ENCODE data around the gene ACAA1.

Gene ACAA1

GRCh38 chr3:38133557-38134405, 3.1 kb downstream of the ACAA1 start:
- DNase-seq: no peak

GRCh38 chr3:38133209-38133556, 3.7 kb downstream of the ACAA1 start:
- no peak for DNase-seq

DNA sequence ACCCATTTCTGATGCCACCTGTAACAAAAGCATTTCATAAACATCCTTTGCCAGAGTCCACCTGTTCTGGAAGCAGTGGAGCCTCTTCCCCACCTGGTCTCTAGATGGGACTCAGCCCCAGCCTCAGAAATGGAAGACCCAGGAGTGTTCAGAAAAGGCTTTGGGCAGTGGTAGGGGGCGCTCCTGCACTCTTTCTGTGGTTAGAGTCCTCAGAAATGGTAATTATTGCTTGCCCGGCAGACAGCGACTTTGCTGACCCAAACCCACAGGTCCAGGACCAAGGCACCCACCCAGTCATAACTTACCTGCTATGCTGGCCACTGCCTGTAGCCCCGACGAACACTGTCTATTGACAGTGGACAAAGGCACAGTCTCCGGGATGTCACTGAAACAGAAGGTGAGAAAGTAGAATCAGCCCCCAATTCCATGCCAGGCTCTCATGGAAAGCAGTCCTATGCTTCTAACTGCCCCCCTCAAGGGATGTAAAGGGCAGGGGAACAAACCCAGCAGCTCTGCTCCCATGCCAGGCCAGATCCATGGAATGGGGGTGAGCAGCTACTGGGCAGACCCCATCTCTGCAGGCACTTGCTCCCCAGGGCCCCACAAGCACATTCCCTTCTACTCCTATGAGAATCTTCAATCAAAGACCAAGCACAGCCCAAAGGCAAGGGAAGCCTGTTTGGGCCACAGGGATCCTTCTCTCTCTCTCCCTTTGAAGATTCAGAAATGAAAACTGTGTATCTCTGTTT, 5.1 kb downstream of the ACAA1 start:
- DNase-seq: no peak

GRCh38 chr3:38130631-38131065, 6.3 kb downstream of the ACAA1 start:
- DNase-seq: no peak

DNA sequence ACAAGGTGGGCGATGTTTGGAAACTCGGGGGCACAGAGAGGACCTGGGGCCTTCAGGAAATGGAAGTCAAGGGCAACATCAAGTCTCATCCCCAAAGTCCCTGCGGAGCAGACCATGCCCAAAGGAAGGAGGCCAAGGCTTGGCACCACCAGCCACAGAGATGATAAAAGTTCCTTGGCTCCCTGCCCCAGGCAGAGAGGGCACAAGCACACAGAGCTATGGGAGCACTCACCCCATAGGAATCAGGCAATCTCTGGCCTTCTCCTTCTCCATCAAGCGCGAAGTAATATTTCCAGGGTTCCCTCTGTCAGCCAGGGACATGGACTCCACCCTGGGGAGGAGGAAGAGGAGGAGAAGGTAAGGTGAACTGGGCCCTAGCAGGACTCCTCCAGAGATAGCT, 7.9 kb downstream of the ACAA1 start:
- no peak for DNase-seq

DNA sequence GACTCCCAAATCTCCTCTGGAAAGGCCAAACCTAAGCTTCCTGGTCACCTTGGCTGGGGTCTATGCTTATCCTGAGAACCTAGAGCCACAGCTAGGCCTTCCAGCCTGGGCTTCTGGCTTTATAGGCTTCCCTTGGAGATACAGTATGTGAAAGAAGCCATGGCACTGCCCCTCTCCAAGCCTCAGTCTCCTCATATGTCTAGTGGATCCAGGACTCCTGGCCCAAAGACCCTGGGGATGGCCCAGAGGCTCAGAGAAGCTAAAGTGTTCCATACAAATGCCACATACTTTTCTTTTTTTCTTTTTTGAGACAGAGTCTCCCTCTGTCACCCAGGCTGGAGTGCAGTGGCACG, 8.6 kb downstream of the ACAA1 start:
- no peak for DNase-seq

- DNase-seq: no peak
These were observed 9.2 kb downstream of the ACAA1 start for GRCh38 chr3:38127611-38128302.

- no peak for DNase-seq
These were observed 10.6 kb downstream of the ACAA1 start for GRCh38 chr3:38126121-38126892.

GRCh38 chr3:38125305-38126120, 11.4 kb downstream of the ACAA1 start:
- DNase-seq: no peak

DNA sequence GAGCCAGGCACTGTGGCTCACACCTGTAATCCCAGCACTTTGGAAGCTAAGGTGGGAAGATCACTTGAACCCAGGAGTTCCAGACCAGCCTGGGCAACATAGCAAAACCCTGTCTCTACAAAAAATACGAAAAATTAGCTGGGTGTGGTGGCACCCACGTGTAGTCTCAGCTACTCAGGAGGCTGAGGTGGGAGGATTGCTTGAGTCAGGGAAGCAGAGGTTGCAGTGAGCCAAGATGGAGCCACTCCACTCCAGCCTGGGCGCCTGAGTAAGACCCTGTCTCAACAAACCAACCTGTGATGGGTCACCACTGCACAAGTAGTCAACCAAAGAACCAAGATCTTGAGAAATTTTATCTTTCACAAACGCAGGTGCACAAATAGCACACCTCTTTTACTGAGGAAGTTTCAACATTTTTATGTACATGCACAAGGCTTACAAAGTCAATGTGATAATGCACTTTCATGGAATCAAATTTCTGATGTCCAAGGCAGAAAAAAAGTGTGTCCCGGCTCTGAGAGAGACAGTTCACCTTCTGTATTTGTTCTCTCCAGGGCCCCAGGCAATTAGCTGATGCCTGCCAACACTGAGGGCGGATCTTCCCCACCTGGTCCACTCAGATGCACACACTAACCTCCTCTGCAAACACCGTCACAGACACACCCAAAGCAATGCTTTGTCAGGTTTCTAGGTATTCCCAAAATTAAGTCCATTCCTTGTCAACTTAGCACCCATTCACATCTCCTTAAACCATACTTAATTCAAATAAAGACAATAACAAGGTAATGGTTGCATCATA, 12.4 kb downstream of the ACAA1 start:
- no peak for DNase-seq

- DNase-seq: no peak
These were observed 14.1 kb downstream of the ACAA1 start for GRCh38 chr3:38122712-38123290.

DNA sequence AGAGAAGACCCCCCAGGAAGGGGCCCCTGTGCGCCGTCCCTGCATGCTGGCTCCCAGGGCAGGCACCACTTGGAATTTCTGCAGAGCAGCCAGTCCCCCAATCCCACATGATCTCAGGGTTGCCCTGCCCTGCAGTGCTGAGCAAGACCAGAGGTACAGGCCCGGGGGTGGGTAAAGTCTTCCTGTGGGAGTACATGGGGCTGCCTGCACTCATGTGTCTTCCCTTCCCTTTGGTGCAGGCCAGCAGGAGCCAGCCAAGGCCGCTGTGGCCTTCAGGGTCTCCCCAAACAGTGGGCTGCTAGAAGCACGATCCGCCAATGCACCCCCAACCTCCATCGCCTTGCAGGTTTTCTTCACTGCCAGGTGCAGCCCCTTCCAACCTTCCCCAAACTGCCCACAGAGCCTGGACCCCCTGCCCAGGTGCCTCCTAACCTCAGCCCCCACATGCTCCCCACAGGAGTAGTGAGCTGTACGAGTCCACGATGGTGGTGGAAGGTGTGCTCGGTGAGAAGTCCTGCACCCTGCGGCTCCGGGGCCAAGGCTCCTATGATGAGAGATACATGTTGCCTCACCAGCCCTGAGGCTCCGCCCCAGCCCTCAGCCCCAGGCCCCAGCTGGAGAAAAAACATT, 15.0 kb downstream of the ACAA1 start:
- DNase-seq: no peak

- DNase-seq: no peak
These were observed 15.5 kb downstream of the ACAA1 start for GRCh38 chr3:38121451-38121831.

DNA sequence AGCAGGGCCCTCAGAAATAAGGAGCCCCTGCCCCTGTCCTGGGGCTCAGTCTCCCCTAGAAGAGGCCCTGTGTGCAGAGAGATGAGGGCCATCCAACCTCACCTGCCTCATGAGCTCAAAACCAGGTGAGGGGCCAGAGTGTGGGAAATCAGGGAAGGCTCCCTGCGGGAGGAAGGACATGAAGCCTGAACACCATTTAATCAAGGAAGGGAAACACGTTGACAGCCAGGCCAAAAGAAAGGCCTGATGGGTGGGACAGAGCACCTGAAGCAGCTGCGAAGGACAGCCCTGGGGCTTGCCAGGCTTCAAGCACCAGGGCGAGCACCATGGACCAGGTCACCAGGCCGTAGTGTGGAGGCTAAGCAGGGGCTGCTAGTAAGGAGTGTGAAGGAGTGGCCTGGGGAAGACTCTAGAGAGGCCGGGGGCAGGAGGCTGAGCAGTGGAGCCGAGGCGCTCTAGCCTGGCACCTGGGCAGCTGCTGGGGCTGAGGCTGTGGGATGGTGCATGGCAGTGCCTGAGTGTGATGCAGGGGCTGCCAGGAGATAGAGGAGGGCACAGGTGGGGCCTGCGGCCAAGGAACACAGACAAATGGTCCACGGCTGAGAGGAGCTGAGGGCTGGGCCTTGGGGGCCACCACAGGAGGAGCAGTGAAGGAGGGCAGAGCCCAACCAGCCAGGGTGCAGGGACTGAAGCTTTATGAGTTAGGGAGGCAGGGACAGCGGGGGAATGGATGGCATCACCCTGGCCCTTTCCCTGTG, 16.1 kb downstream of the ACAA1 start:
- no peak for DNase-seq

DNA sequence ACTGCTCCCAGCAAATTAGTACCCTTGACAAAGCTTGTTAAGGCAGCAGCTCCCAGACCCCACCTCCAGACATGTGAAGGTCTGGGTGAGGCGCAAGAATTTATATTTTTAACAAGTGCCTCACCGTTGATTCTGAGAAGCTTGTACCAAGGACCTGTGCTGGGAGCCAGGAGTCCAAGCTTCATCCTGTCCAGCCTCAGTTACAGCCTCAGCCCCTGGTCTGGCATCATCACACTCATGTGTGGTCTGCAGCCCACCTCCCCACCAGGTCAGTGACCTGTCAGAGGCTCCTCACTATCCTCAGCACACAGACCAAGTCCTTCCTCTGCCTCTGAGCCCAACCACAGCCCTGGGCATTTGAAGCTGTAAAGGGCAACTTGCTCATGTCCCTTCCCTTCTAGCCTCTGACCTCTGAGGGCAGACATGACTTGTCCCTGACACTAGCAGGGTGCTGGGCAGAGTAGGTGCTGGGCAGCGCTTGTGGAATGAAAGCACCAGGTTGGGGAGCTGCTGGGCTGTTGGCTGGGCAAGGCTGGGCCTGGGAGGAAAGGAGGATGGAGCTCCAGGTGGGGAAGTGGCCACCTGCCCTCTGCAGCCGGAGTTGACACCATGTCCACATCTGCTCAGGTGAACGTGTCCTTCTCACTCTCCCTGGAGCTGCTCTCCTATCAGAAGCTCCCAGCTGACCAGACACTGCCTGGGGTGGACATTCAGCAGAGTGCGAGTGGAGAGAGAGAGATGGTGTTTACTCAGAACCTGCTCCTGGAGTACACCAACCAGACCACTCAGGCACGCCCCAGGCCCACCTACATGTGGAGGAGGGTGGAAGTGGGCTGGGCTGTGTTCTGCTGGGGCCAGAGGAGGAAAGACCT, 16.9 kb downstream of the ACAA1 start:
- DNase-seq: no peak

- no peak for DNase-seq
These were observed 17.7 kb downstream of the ACAA1 start for GRCh38 chr3:38119248-38119544.

GRCh38 chr3:38118421-38119247, 18.3 kb downstream of the ACAA1 start:
- DNase-seq: no peak

All from GF-D8 (cell line).